Measurements from ENCODE around the gene RBM5. TPM values are rescaled to one million over a fixed set of nuclear protein-coding genes. Genes with fewer than 3 reads are reported as not detected.

Gene RBM5
- total RNA-seq, 1 donor from 2014 or later, result 124 TPM

GRCh38 chr3:50135964-50136363 lies 47.2 kb downstream of the RBM5 start:
- Mint-ChIP-seq H3K36me3 (ENCODE audit: low read depth, unreplicated experiment) (no peaks in the 10 kb centered on the region), H3K4me1 (ENCODE audit: low read depth, unreplicated experiment) (peaks cover 3% of the 10 kb centered on the region), H3K27me3 (ENCODE audit: low read depth, unreplicated experiment) (peaks cover 55% of the 10 kb centered on the region), H3K27ac (ENCODE audit: unreplicated experiment) (no peak overlapping the region), H3K9me3 (ENCODE audit: unreplicated experiment) (no peaks in the 10 kb centered on the region), H3K4me3 (ENCODE audit: unreplicated experiment) (no peak overlapping the region)
- no peak overlapping the region for H2AFZ ChIP-seq (ENCODE audit: low read depth, low read length)
- no peak overlapping the region for H3K9ac ChIP-seq (ENCODE audit: low read length)
- no peaks in the 10 kb centered on the region for H3K36me3 ChIP-seq (ENCODE audit: insufficient read depth, low read length)
- no peaks in the 10 kb centered on the region for H3K27me3 ChIP-seq (ENCODE audit: insufficient read depth, low read length)
- no peaks in the 10 kb centered on the region for H4K20me1 ChIP-seq (ENCODE audit: insufficient read depth, low read length)
- H3K4me1 ChIP-seq (ENCODE audit: insufficient read depth, low read length), result peaks cover 8% of the 10 kb centered on the region
- H3K79me2 ChIP-seq (ENCODE audit: insufficient read depth, low read length), result no peaks in the 10 kb centered on the region
- no peak for FAIRE-seq
- H3K9me3 ChIP-seq (ENCODE audit: insufficient read depth, low read depth, low read length), result no peaks in the 10 kb centered on the region
- no peak for DNase-seq (ENCODE audit: low read depth)
- H3K27ac ChIP-seq (ENCODE audit: low read depth, low read length), result no peak overlapping the region
- H3K4me2 ChIP-seq (ENCODE audit: low read length), result no peak overlapping the region
- H3K4me3 ChIP-seq (ENCODE audit: insufficient read depth, low read depth, low read length), result no peak overlapping the region
- TF ChIP-seq CTCF (IDR thresholded peaks at IDR 0.05; ENCODE audit: insufficient read depth, low read depth, low read length) (no peak), EZH2 (IDR thresholded peaks at IDR 0.05; ENCODE audit: insufficient read depth, low read length) (no peak)

GRCh38 chr3:50136714-50137405 lies 48.1 kb downstream of the RBM5 start:
- no peak overlapping the region for H2AFZ ChIP-seq (ENCODE audit: low read depth, low read length)
- peaks cover 8% of the 10 kb centered on the region for H3K4me1 ChIP-seq (ENCODE audit: insufficient read depth, low read length)
- no peak overlapping the region for H3K4me2 ChIP-seq (ENCODE audit: low read length)
- Mint-ChIP-seq H3K9me3 (ENCODE audit: unreplicated experiment) (no peaks in the 10 kb centered on the region), H3K4me3 (ENCODE audit: unreplicated experiment) (no peak overlapping the region), H3K27me3 (ENCODE audit: low read depth, unreplicated experiment) (peaks cover 51% of the 10 kb centered on the region), H3K4me1 (ENCODE audit: low read depth, unreplicated experiment) (peaks cover 3% of the 10 kb centered on the region), H3K27ac (ENCODE audit: unreplicated experiment) (no peak overlapping the region), H3K36me3 (ENCODE audit: low read depth, unreplicated experiment) (no peaks in the 10 kb centered on the region)
- no peak for DNase-seq (ENCODE audit: low read depth)
- H3K27me3 ChIP-seq (ENCODE audit: insufficient read depth, low read length), result no peaks in the 10 kb centered on the region
- H3K27ac ChIP-seq (ENCODE audit: low read depth, low read length), result no peak overlapping the region
- no peaks in the 10 kb centered on the region for H3K79me2 ChIP-seq (ENCODE audit: insufficient read depth, low read length)
- no peaks in the 10 kb centered on the region for H4K20me1 ChIP-seq (ENCODE audit: insufficient read depth, low read length)
- no peak overlapping the region for H3K9ac ChIP-seq (ENCODE audit: low read length)
- FAIRE-seq, result no peak
- TF ChIP-seq CTCF (IDR thresholded peaks at IDR 0.05; ENCODE audit: insufficient read depth, low read depth, low read length) (no peak), EZH2 (IDR thresholded peaks at IDR 0.05; ENCODE audit: insufficient read depth, low read length) (no peak)
- H3K9me3 ChIP-seq (ENCODE audit: insufficient read depth, low read depth, low read length), result no peaks in the 10 kb centered on the region
- H3K36me3 ChIP-seq (ENCODE audit: insufficient read depth, low read length), result no peaks in the 10 kb centered on the region
- no peak overlapping the region for H3K4me3 ChIP-seq (ENCODE audit: insufficient read depth, low read depth, low read length)

GRCh38 chr3:50137531-50137930 lies 48.8 kb downstream of the RBM5 start:
- H4K20me1 ChIP-seq (ENCODE audit: insufficient read depth, low read length), result no peaks in the 10 kb centered on the region
- H3K27me3 ChIP-seq (ENCODE audit: insufficient read depth, low read length), result no peaks in the 10 kb centered on the region
- Mint-ChIP-seq H3K4me1 (ENCODE audit: low read depth, unreplicated experiment) (peaks cover 3% of the 10 kb centered on the region), H3K9me3 (ENCODE audit: unreplicated experiment) (no peaks in the 10 kb centered on the region), H3K27me3 (ENCODE audit: low read depth, unreplicated experiment) (peaks cover 53% of the 10 kb centered on the region), H3K4me3 (ENCODE audit: unreplicated experiment) (no peak overlapping the region), H3K36me3 (ENCODE audit: low read depth, unreplicated experiment) (no peaks in the 10 kb centered on the region), H3K27ac (ENCODE audit: unreplicated experiment) (no peak overlapping the region)
- no peak overlapping the region for H3K4me3 ChIP-seq (ENCODE audit: insufficient read depth, low read depth, low read length)
- FAIRE-seq, result no peak
- H3K9ac ChIP-seq (ENCODE audit: low read length), result no peak overlapping the region
- H3K36me3 ChIP-seq (ENCODE audit: insufficient read depth, low read length), result no peaks in the 10 kb centered on the region
- peaks cover 8% of the 10 kb centered on the region for H3K4me1 ChIP-seq (ENCODE audit: insufficient read depth, low read length)
- no peak for TF ChIP-seq CTCF (IDR thresholded peaks at IDR 0.05; ENCODE audit: insufficient read depth, low read depth, low read length)
- TF ChIP-seq EZH2 (IDR thresholded peaks at IDR 0.05; ENCODE audit: insufficient read depth, low read length), result no peak
- H3K79me2 ChIP-seq (ENCODE audit: insufficient read depth, low read length), result no peaks in the 10 kb centered on the region
- no peak overlapping the region for H3K4me2 ChIP-seq (ENCODE audit: low read length)
- no peak overlapping the region for H3K27ac ChIP-seq (ENCODE audit: low read depth, low read length)
- no peak for DNase-seq (ENCODE audit: low read depth)
- H2AFZ ChIP-seq (ENCODE audit: low read depth, low read length), result no peak overlapping the region
- no peaks in the 10 kb centered on the region for H3K9me3 ChIP-seq (ENCODE audit: insufficient read depth, low read depth, low read length)
